Activated B cell treated with CpG ODN at 0.5 μM for 24 hours (primary cell): ENCODE results near the gene CSF1R. TPM values are rescaled to one million over a fixed set of nuclear protein-coding genes. Genes with fewer than 3 reads are reported as not detected.
"Not testable (repeated sequence)": the region's sequence is repeated elsewhere in the genome, so short reads cannot be mapped to it uniquely, and the experiment has no call there.

ENCODE experiments used
- ATAC-seq: fragments of 200-7000 bp; cut with Tn5 transposase; one replicate; pipeline ENCODE4 v1.10.0; 2021; ENCODE audit warnings: low read depth, mild to moderate bottlenecking, moderate library complexity
- CTCF ChIA-PET: fragments of 350-600 bp; sonication (Branson Sonifier 250); formaldehyde crosslinking; loops from one replicate; lab custom pipeline; 2021; ENCODE audit warnings: antibody characterized with exemption; lab: Charles Lee
- POLR2A ChIA-PET: fragments of 350-600 bp; sonication (Branson Sonifier 250); formaldehyde crosslinking; loops from one replicate; lab custom pipeline; 2021; ENCODE audit warnings: antibody characterized with exemption; lab: Charles Lee
- DNase-seq: peaks from one replicate; pipeline ENCODE4 v3.0.0; 2022
- H3K27ac Mint-ChIP-seq: one replicate; pipeline ENCODE4 v1.8.0; 2020; ENCODE audit warnings: mixed read lengths
- H3K27me3 Mint-ChIP-seq: one replicate; pipeline ENCODE4 v1.8.0; 2021; ENCODE audit warnings: mixed read lengths
- H3K36me3 Mint-ChIP-seq: one replicate; pipeline ENCODE4 v1.8.0; 2021; ENCODE audit warnings: low read depth, mixed read lengths
- H3K4me1 Mint-ChIP-seq: one replicate; pipeline ENCODE4 v1.8.0; 2021; ENCODE audit warnings: mixed read lengths
- H3K4me3 Mint-ChIP-seq: one replicate; pipeline ENCODE4 v1.8.0; 2020; ENCODE audit warnings: mild to moderate bottlenecking, mixed read lengths
- H3K9me3 Mint-ChIP-seq: one replicate; pipeline ENCODE4 v1.8.0; 2020; ENCODE audit warnings: mixed read lengths
- intact Hi-C: fragments of 100-400 bp; cut with micrococcal nuclease; formaldehyde crosslinking; loops from one replicate; pipeline ENCODE4 v1.15.1; 2024
- total RNA-seq: library from RNA; stranded (reverse); gene quantifications from 2 replicates; pipeline ENCODE4 v1.2.3, GENCODE V29; 2022
- TF ChIP-seq, protein P1 (sequence below): fragments of 200-600 bp; IDR thresholded peaks from one replicate; pipeline ENCODE4 v1.8.0; 2022; ENCODE audit warnings: antibody characterized with exemption, mild to moderate bottlenecking

The CSF1R gene
- total RNA-seq, 1 donor from 2014 or later = 0.44 TPM

DNA sequence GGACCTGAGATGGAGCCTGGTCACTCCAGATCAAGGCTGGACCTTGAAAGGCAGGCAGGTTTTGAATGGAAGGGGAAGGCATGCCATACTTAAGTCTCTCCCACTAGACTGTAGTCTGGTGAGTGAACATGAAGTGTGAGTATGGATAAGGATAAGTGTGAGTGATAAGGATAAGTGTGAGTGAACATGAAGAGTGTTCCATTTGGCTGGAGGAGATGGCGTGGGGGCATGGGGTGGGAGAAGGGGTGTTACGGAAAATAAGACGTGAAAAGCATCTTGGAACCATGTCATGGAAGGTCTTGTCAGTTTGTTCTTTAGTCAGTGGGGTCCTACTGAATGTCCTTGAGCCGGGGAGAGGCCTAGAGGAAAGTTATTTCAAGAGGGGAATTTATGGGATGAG lies 53.0 kb downstream of the CSF1R start:
- Mint-ChIP-seq H3K4me1 (peaks cover 11% of the 10 kb centered on the region), H3K27me3 (no peaks in the 10 kb centered on the region), H3K27ac (no peak overlapping the region), H3K36me3 (peaks cover 94% of the 10 kb centered on the region), H3K4me3 (no peak overlapping the region), H3K9me3 (no peaks in the 10 kb centered on the region)
- intact Hi-C loops = no loop called here
- CTCF ChIA-PET = no interaction called here
- POLR2A ChIA-PET = no interaction called here
- DNase-seq (no peak), ATAC-seq (no peak)
- TF ChIP-seq, protein P1, sequence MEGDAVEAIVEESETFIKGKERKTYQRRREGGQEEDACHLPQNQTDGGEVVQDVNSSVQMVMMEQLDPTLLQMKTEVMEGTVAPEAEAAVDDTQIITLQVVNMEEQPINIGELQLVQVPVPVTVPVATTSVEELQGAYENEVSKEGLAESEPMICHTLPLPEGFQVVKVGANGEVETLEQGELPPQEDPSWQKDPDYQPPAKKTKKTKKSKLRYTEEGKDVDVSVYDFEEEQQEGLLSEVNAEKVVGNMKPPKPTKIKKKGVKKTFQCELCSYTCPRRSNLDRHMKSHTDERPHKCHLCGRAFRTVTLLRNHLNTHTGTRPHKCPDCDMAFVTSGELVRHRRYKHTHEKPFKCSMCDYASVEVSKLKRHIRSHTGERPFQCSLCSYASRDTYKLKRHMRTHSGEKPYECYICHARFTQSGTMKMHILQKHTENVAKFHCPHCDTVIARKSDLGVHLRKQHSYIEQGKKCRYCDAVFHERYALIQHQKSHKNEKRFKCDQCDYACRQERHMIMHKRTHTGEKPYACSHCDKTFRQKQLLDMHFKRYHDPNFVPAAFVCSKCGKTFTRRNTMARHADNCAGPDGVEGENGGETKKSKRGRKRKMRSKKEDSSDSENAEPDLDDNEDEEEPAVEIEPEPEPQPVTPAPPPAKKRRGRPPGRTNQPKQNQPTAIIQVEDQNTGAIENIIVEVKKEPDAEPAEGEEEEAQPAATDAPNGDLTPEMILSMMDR = no peak

DNA sequence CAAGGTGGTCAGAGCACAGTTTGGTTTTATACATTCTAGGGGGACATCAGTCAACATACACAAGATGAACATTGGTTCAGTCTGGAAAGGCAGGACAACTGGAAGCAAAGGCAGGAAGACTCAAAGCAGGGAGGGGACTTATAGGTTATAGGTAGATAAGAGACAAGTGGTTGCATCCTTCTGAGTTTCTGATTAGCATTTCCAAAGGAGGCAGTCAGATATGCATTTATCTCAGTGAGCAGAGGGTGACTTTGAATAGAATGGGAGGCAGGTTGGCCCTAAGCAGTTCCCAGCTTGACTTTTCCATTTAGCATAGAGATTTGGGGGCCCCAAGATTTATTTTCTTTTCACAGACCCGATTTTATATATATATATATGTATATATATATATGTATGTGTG lies 58.3 kb downstream of the CSF1R start:
- H3K27ac Mint-ChIP-seq, ATAC-seq, H3K4me1 Mint-ChIP-seq, H3K27me3 Mint-ChIP-seq, H3K4me3 Mint-ChIP-seq, intact Hi-C loops, POLR2A ChIA-PET, DNase-seq, CTCF ChIA-PET, H3K9me3 Mint-ChIP-seq: not testable (repeated sequence)
- peaks cover 87% of the 10 kb centered on the region for H3K36me3 Mint-ChIP-seq

DNA sequence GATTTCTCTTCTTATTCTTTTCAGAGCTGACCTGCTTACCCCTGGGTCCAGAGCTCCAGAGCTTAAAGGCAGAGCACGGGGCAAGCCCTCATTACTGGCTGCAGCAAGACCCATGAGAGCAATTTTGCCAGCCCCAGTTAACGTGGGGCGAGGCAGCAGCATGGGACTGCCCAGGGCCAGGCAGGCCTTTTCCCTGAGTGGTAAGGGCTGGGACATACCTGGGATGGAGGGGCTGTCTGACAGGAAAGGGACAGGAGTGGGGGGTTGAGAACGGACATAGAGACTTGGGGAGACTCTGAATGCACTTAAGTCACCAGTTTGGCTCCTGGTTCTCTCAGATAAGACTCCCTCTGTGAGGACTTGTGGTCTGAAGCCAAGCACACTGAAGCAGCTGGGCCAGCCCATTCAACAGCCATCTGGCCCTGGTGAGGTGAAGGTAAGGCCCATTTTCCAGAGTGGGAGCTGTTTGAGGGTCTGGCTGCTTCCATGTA lies 59.6 kb downstream of the CSF1R start:
- no peak overlapping the region for H3K27ac Mint-ChIP-seq
- ChIA-PET CTCF (no interaction called here), POLR2A (no interaction called here)
- no peak overlapping the region for H3K4me3 Mint-ChIP-seq
- TF ChIP-seq, protein P1 = no peak
- no peaks in the 10 kb centered on the region for H3K9me3 Mint-ChIP-seq
- DNase-seq (no peak), ATAC-seq (no peak)
- peaks cover 87% of the 10 kb centered on the region for H3K36me3 Mint-ChIP-seq
- intact Hi-C loops = no loop called here
- no peaks in the 10 kb centered on the region for H3K4me1 Mint-ChIP-seq
- no peaks in the 10 kb centered on the region for H3K27me3 Mint-ChIP-seq

DNA sequence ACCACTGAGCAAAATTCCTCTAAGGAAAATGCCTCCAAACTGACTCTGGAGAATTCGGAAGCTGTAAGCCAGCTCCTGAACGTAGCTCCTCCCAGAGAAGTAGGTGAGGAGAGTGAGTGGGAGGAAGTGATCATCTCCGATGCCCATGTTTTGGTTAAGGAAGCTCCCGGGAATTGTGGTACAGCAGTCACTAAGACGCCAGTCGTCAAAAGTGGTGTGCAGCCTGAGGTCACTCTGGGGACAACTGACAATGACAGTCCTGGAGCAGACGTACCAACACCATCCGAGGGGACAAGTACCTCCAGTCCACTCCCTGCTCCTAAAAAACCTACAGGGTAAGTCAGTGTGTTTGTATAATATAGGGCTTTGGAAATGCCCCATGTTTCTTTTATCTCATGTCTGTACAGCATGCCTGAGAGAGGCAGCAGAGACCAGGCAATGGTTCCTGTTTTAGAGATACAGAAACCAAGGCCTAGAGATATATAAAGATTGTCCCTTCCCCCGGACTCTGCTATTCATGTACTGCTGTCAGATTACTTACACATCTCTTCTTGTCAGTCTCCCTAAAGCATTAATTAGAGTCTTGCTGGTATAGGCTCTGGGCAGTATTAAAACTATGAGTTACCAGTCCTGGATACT lies 61.9 kb downstream of the CSF1R start:
- H3K9me3 Mint-ChIP-seq = no peaks in the 10 kb centered on the region
- TF ChIP-seq, protein P1 = no peak
- H3K27ac Mint-ChIP-seq = no peak overlapping the region
- intact Hi-C loops = no loop called here
- H3K27me3 Mint-ChIP-seq = no peaks in the 10 kb centered on the region
- no peak overlapping the region for H3K4me3 Mint-ChIP-seq
- no peaks in the 10 kb centered on the region for H3K4me1 Mint-ChIP-seq
- ATAC-seq (no peak), DNase-seq (no peak)
- CTCF ChIA-PET = no interaction called here
- H3K36me3 Mint-ChIP-seq = peaks cover 91% of the 10 kb centered on the region
- POLR2A ChIA-PET = no interaction called here

DNA sequence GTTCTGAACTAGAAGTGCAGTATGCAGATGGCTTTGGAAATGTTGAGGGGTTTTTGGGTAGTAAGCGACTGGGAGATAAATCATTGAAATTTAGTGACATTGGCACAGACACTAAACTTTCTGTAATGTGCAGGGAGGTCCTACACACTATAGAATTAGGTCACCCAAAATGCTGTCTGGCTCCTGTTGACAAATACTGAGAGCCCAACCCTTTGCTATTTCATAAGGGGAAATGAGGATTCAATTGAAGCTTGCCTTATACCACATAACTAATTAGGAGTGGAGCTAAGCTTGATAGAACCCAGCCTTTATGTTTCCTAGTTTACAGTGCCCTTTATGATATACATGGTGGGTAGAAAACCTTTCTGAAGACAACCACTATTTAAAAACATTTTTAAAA lies 63.2 kb downstream of the CSF1R start:
- TF ChIP-seq, protein P1 = no peak
- ATAC-seq = no peak
- no peak overlapping the region for H3K27ac Mint-ChIP-seq
- no peaks in the 10 kb centered on the region for H3K9me3 Mint-ChIP-seq
- DNase-seq = no peak
- intact Hi-C loops = no loop called here
- no peak overlapping the region for H3K4me3 Mint-ChIP-seq
- POLR2A ChIA-PET = interaction anchor here (0.7 kb wide), 1 partner anchor 19 kb away, joined by 5 read pairs; no protein-coding TSS in a partner anchor
- CTCF ChIA-PET = no interaction called here
- no peaks in the 10 kb centered on the region for H3K4me1 Mint-ChIP-seq
- H3K36me3 Mint-ChIP-seq = peaks cover 93% of the 10 kb centered on the region
- no peaks in the 10 kb centered on the region for H3K27me3 Mint-ChIP-seq
